ENCODE results near the gene HEBP1. TPM values are rescaled to one million over a fixed set of nuclear protein-coding genes. Genes with fewer than 3 reads are reported as not detected.

The HEBP1 gene, protein sequence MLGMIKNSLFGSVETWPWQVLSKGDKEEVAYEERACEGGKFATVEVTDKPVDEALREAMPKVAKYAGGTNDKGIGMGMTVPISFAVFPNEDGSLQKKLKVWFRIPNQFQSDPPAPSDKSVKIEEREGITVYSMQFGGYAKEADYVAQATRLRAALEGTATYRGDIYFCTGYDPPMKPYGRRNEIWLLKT
- total RNA-seq = 11.9 and 13.3 TPM in 2 replicates

DNA sequence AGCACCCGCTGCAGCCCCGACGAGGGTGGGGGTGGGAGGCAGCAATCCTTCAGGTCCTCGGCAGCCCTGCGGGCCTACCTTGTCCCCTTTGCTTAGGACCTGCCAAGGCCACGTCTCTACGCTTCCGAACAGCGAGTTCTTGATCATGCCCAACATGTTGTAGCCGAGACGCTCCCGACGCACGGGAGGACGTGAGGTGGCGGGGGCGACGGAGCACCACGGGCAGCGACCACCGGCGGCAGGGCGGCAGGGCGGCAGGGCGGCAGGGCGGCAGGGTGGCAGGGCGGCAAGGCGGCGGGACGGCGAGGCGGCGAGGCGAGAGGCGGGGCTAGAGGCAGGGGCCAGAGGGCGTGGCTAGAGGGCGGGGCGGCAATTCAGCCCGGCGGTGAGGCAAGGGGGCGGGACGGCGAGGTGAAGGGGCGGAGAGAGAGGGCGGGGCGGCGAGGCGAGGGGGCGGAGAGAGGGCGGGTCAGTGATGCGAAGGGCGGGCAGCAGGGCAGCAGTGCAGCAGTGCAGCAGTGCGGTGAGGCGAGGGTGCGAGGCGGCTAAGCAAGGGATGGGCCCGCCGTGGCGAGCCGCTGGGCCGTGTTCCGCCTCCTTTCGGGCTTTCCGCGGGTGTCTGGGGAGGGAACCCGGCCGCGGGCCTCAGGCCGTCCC, at the start of gene HEBP1:
TSS of gene HEBP1 (minus strand) at position 307 of the 657 bp plus-strand sequence. CDS start at position 156, 151 bp downstream.
- Mint-ChIP-seq H3K4me1 (ENCODE audit: low read depth) (peaks cover 23% of the 10 kb centered on the region), H3K36me3 (ENCODE audit: low read depth) (peaks cover 2% of the 10 kb centered on the region), H3K27ac (peak within 1 kb of the TSS; percentile 26), H3K4me3 (ENCODE audit: low read depth) (peak within 1 kb of the TSS; percentile 82), H3K27me3 (ENCODE audit: low read depth) (peaks cover 30% of the 10 kb centered on the region), H3K9me3 (no peaks in the 10 kb centered on the region)
- DNase-seq (ENCODE audit: low spot score) = peak; percentile 92
- intact Hi-C loops (cut with micrococcal nuclease) = loop anchor here (1.0 to 10.0 kb wide), 7 partner anchors 42 to 645 kb away; partner anchors contain the start of genes APOLD1, BORCS5, DDX47 and FAM234B

DNA sequence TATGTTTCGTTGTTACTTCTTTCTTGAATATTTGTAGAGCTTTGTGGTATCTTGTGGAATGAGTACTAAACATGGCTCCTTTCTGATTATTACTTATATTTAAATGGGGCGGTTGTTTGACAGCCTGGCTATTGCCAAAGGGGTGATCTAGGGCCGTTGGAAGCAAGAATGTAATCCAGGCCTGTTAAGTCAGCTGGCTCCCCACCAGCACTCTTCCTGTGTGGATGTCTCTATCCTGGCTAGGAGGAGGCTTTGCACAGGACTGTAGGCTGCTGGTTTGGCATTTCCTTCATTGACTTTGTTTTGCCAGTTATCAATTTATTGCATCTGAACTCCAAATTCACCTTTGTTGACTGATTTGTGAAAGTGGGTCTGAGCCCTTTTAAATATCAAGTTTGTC, 49.8 kb upstream of the HEBP1 start:
- no peak overlapping the region for H3K27ac Mint-ChIP-seq
- peaks cover 5% of the 10 kb centered on the region for H3K36me3 Mint-ChIP-seq (ENCODE audit: low read depth)
- no peaks in the 10 kb centered on the region for H3K27me3 Mint-ChIP-seq (ENCODE audit: low read depth)
- no peak for DNase-seq (ENCODE audit: low spot score)
- intact Hi-C loops (cut with micrococcal nuclease) = loop anchor here (10.0 kb wide), 1 partner anchor 45 kb away; no protein-coding TSS in a partner anchor
- H3K9me3 Mint-ChIP-seq = peaks cover 19% of the 10 kb centered on the region
- no peak overlapping the region for H3K4me3 Mint-ChIP-seq (ENCODE audit: low read depth)
- H3K4me1 Mint-ChIP-seq (ENCODE audit: low read depth) = peaks cover 6% of the 10 kb centered on the region

DNA sequence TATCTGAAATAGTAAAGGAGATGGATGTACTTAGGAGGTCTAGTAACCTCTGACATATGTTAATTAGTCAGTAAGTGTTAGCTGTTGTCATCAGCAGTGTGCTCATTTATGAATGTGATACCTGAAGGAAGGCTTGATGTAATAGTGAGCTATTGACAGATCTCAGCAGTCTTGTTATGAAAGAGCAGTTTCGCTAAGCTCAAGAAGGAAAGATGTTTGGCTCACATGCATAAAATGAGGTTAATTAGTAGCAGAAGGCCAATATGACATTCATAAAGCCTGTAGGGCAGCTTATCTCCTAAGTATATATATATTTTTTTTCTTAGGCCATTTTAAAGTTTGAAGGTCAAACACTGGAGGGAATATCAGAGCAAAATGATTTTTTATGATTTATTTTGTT, 46.9 kb upstream of the HEBP1 start:
- no peaks in the 10 kb centered on the region for H3K9me3 Mint-ChIP-seq
- no peak for DNase-seq (ENCODE audit: low spot score)
- intact Hi-C loops (cut with micrococcal nuclease) = loop anchor here (10.0 kb wide), 1 partner anchor 48 kb away; no protein-coding TSS in a partner anchor
- no peak overlapping the region for H3K4me3 Mint-ChIP-seq (ENCODE audit: low read depth)
- H3K27ac Mint-ChIP-seq = no peak overlapping the region
- peaks cover 10% of the 10 kb centered on the region for H3K27me3 Mint-ChIP-seq (ENCODE audit: low read depth)
- no peaks in the 10 kb centered on the region for H3K36me3 Mint-ChIP-seq (ENCODE audit: low read depth)
- peaks cover 2% of the 10 kb centered on the region for H3K4me1 Mint-ChIP-seq (ENCODE audit: low read depth)

DNA sequence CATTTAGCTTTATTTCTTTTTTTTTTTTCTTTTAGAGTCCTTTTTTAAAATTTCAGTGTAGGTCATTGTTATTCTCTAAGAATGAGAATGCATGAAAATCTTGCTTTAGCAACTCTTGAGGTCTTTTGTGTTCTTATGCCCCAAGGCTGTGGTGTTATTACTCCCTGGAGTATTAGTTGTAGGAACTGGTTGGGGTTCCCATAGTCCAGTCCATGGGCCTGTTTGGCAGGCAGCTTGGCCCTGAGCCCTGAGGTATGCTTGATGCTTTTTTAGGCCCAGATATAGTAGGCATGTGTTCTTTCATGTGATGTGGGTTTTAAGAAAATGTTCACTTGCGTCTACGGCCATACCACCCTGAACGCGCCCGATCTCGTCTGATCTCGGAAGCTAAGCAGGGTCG, 45.8 kb upstream of the HEBP1 start:
- Mint-ChIP-seq H3K36me3 (ENCODE audit: low read depth) (no peaks in the 10 kb centered on the region), H3K27me3 (ENCODE audit: low read depth) (peaks cover 17% of the 10 kb centered on the region), H3K4me3 (ENCODE audit: low read depth) (no peak overlapping the region), H3K4me1 (ENCODE audit: low read depth) (peaks cover 2% of the 10 kb centered on the region), H3K9me3 (no peaks in the 10 kb centered on the region), H3K27ac (no peak overlapping the region)
- no peak for DNase-seq (ENCODE audit: low spot score)
- intact Hi-C loops (cut with micrococcal nuclease) = loop anchor here (10.0 kb wide), 1 partner anchor 49 kb away; no protein-coding TSS in a partner anchor

DNA sequence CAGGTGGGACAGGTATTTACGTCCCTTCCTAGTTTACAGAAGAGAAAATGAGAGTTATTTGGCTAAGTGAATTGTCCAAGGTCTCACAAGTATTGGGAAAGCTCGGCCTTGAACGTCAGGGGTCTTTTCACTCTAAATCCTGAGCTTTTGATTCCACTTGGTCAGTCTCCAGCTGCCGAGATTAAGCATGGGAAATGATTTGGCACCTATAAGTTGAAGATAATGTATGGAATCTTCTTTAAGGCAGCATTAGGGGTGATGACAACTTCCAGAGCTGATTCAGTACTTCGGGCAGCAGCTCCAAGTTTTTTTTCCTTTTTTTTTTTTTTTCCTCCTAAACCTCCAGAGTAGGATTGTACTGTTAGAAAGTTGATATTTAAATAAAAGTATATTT, 44.8 kb upstream of the HEBP1 start:
- Mint-ChIP-seq H3K9me3 (no peaks in the 10 kb centered on the region), H3K4me1 (ENCODE audit: low read depth) (peaks cover 2% of the 10 kb centered on the region), H3K27ac (no peak overlapping the region), H3K27me3 (ENCODE audit: low read depth) (peaks cover 24% of the 10 kb centered on the region), H3K36me3 (ENCODE audit: low read depth) (no peaks in the 10 kb centered on the region), H3K4me3 (ENCODE audit: low read depth) (peak overlapping the region; percentile 82)
- intact Hi-C loops (cut with micrococcal nuclease) = loop anchor here (5.0 to 10.0 kb wide), 2 partner anchors 43 to 50 kb away; partner anchors contain the start of gene HEBP1
- no peak for DNase-seq (ENCODE audit: low spot score)

DNA sequence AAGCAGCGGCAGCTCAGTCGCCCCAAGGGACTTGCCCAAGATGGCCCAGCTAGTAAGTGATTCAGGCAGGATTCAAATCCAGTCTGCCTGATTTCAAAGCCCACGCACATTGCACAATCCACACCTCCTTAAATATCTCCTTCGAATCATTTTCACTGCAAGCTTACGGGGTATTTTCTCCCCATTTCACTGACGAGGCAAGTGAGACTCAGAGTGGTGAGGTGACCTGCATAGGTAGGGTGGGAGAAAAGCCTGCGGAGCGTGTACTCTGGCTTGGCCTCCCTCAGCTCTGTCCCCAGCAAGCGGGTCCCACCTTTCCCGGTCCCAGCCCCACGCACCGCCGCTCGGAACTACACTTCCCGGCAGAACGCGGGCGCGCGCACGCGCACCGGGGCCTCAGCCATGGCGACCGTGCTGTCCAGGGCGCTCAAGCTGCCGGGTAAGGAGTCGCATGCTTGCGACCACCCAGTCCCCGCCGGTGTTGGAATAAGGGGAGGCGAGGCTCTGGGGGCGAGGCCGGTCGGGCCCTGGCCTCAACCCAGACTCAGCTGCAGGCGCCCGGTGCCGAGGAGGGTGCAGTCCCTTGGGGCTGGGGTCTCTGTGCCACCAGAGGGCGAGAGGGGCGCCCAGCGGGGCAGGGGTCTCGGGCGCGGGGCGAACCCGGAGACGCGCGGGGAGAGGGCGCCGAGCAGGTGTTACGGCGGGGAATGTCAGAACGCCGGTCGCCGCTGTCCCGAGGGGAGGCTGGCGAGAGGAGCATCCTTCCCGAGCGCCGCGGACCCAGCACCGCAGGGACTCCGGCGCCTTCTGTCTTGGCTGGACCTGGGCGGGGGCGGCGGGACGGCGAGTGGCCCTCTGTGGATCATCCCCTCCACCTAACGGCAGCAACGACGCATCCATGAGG, 44.2 kb upstream of the HEBP1 start, which contains the start of gene FAM234B:
TSS of gene FAM234B (plus strand) at position 380 of the 904 bp plus-strand sequence. CDS start at position 403, 23 bp downstream.
- no peaks in the 10 kb centered on the region for H3K9me3 Mint-ChIP-seq
- peaks cover 26% of the 10 kb centered on the region for H3K27me3 Mint-ChIP-seq (ENCODE audit: low read depth)
- H3K27ac Mint-ChIP-seq = no peak within 1 kb of the TSS
- H3K4me1 Mint-ChIP-seq (ENCODE audit: low read depth) = peaks cover 2% of the 10 kb centered on the region
- intact Hi-C loops (cut with micrococcal nuclease) = loop anchor here (5.0 to 10.0 kb wide), 2 partner anchors 42 to 51 kb away; partner anchors contain the start of gene HEBP1
- DNase-seq (ENCODE audit: low spot score) = peak; percentile 56
- no peaks in the 10 kb centered on the region for H3K36me3 Mint-ChIP-seq (ENCODE audit: low read depth)
- peak within 1 kb of the TSS; percentile 82 for H3K4me3 Mint-ChIP-seq (ENCODE audit: low read depth)

DNA sequence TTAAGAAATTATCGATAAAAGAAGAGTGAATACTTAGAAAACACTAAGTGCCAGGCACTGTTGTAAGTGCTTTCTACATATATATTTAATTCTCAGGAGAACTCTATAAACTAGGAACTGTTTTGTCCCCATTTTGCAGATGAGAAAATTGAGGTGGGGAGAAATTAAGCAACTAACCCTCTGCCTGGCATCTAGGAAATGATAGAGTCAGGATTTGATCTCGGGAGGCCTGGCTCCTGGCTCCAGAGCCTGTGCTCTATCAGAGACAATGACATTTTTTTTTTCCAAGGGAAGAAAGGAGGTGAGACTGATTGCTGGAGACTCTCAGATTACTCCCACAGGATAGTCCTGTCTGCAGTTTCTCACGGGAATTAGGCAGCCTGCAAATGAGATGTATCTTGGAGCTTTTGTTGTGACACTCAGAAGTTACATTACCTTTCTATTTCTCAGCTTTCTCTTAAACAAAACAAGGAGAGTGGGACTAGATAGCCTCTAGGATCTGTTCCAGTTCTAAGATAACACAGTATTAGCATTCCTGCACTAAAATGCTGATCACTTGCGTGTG, 42.7 kb upstream of the HEBP1 start:
- Mint-ChIP-seq H3K4me1 (ENCODE audit: low read depth) (peaks cover 2% of the 10 kb centered on the region), H3K36me3 (ENCODE audit: low read depth) (no peaks in the 10 kb centered on the region), H3K9me3 (no peaks in the 10 kb centered on the region), H3K27me3 (ENCODE audit: low read depth) (peaks cover 28% of the 10 kb centered on the region), H3K4me3 (ENCODE audit: low read depth) (peak overlapping the region; percentile 82), H3K27ac (no peak overlapping the region)
- DNase-seq (ENCODE audit: low spot score) = no peak
- intact Hi-C loops (cut with micrococcal nuclease) = loop anchor here (5.0 to 10.0 kb wide), 2 partner anchors 40 to 52 kb away; partner anchors contain the start of gene HEBP1

DNA sequence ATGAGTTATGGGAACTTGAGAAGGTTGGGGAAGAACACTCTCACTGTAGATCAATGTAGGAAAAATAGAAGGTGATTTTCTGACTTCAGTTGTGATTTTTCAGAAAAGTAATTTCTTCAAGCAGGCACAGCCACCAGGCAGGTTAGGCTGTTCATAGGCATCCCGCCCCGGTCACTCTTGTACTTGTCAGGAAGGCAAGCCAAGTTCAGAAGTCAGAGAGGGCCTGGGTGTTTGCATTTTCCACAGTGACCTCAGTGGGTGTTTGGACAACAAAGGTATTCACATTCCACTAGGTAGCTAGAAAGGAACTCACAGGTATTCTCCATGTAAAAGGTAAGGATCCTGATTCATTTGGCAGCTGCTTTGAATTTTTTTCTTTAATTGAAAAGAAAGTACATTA, 41.2 kb upstream of the HEBP1 start:
- H3K36me3 Mint-ChIP-seq (ENCODE audit: low read depth) = no peaks in the 10 kb centered on the region
- intact Hi-C loops (cut with micrococcal nuclease) = loop anchor here (5.0 to 10.0 kb wide), 2 partner anchors 39 to 54 kb away; partner anchors contain the start of gene HEBP1

DNA sequence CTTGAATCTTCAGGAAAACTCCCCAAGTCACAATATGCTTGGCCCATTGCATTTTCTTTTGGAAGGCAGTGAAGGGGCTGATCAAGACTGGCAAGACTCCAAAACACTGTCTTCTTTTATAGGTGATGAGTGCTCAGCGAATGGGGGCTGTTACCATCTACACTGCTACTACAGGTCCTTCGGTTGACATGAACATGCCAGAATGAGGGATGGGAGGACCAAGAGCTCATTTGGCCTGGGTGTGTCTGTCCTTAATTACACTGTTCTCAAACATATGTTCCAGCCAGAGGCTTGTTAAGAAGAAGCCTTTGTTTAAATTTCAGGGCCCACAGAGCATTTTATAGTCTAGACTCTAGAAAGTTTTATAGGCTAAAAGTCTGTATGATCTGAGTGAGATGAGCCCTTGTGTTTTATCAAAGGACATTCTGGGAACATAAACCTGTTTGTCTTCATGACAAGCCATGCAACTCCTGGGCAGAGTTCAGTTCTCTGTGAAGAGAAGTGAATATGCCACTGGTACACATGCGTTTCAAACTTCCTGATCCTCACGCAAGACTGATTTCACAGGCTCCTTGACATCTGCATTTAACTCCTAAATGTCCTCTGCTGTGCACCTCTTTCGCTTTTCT, 39.4 kb upstream of the HEBP1 start:
- Mint-ChIP-seq H3K27ac (no peak overlapping the region), H3K36me3 (ENCODE audit: low read depth) (no peaks in the 10 kb centered on the region), H3K4me1 (ENCODE audit: low read depth) (no peaks in the 10 kb centered on the region), H3K4me3 (ENCODE audit: low read depth) (no peak overlapping the region), H3K9me3 (no peaks in the 10 kb centered on the region), H3K27me3 (ENCODE audit: low read depth) (peaks cover 28% of the 10 kb centered on the region)
- no peak for DNase-seq (ENCODE audit: low spot score)
- intact Hi-C loops (cut with micrococcal nuclease) = no loop called here

More for the DNA sequence above, 41.2 kb upstream of the HEBP1 start:
- Mint-ChIP-seq H3K4me3 (ENCODE audit: low read depth) (no peak overlapping the region), H3K9me3 (no peaks in the 10 kb centered on the region), H3K4me1 (ENCODE audit: low read depth) (peaks cover 2% of the 10 kb centered on the region), H3K27me3 (ENCODE audit: low read depth) (peaks cover 28% of the 10 kb centered on the region), H3K27ac (no peak overlapping the region)
- DNase-seq (ENCODE audit: low spot score) = no peak

DNA sequence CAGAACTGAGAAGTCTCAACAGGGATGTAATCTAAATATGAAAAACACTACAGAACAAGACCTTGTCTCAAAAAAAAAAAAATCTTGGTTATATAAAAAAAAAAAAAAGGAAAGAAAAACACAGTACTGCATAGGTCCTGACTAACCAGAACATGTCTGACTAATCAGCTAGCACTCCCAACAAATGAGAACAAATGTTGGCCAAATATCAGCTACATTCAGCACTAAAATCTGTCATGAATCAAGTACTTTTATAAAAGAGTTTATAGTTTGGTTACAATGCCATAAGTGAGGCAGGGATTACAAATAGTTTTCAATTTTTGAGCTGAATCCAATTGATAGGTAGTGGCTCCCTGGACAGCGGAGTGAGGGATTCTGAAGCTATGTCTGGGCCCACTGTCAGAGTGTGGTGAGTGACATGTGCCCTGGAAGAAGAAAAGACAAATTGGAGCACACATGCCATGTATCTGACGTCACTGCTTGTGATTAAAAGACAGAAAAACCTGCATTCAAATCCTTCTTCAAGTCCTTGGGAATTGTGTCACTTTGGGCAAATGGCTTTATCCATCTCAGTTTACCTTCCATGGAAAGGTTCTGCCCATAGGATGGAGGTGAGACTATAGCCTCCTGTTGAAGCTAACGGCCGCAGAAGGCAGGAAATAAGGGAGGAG, 38.6 kb upstream of the HEBP1 start:
- Mint-ChIP-seq H3K4me1 (ENCODE audit: low read depth) (no peaks in the 10 kb centered on the region), H3K4me3 (ENCODE audit: low read depth) (no peak overlapping the region), H3K36me3 (ENCODE audit: low read depth) (no peaks in the 10 kb centered on the region), H3K27me3 (ENCODE audit: low read depth) (peaks cover 25% of the 10 kb centered on the region), H3K9me3 (no peaks in the 10 kb centered on the region), H3K27ac (no peak overlapping the region)
- intact Hi-C loops (cut with micrococcal nuclease) = no loop called here
- DNase-seq (ENCODE audit: low spot score) = no peak

DNA sequence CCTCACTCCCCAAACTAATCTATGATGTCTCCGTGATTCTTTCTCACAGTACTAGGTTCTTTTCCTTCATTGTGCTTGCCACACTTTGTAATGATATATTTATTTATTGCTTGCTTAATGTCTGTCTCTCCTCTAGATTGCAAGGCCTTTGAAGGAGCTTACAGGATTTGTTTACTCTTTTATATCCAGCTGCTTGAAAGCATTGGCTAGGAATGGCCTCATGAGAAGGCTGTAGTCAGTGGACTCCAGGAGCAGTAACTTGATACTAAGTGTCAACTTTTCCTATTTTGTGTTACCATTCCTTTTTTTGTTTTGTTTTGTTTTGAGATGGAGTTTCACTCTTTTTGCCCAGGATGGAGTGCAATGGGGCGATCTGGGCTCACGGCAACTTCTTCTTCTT, 36.8 kb upstream of the HEBP1 start:
- H3K4me1 Mint-ChIP-seq (ENCODE audit: low read depth) = no peaks in the 10 kb centered on the region
- H3K27ac Mint-ChIP-seq = no peak overlapping the region
- no peaks in the 10 kb centered on the region for H3K9me3 Mint-ChIP-seq
- H3K27me3 Mint-ChIP-seq (ENCODE audit: low read depth) = peaks cover 18% of the 10 kb centered on the region
- DNase-seq (ENCODE audit: low spot score) = no peak
- intact Hi-C loops (cut with micrococcal nuclease) = no loop called here
- H3K4me3 Mint-ChIP-seq (ENCODE audit: low read depth) = no peak overlapping the region
- H3K36me3 Mint-ChIP-seq (ENCODE audit: low read depth) = no peaks in the 10 kb centered on the region
